HG03342 (cell line): ENCODE results near the gene BBOX1.
"Not testable (repeated sequence)": the region's sequence is repeated elsewhere in the genome, so short reads cannot be mapped to it uniquely, and the experiment has no call there.

Experiments used
- ATAC-seq: cut with Tn5 transposase; IDR thresholded peaks from one replicate; pipeline ENCODE4 v1.9.1; 2021; ENCODE audit warnings: mild to moderate bottlenecking, moderate library complexity; ENCODE audit not compliant: unreplicated experiment

BBOX1 gene

GRCh38 chr11:27120211-27120610 lies 79.6 kb downstream of the BBOX1 start:
- ATAC-seq: no peak

- ATAC-seq: no peak
Measured at GRCh38 chr11:27122001-27122400, 81.4 kb downstream of the BBOX1 start.

- no peak for ATAC-seq
Measured at GRCh38 chr11:27124514-27125264, 84.1 kb downstream of the BBOX1 start.

GRCh38 chr11:27129686-27130085 lies 89.1 kb downstream of the BBOX1 start:
- no peak for ATAC-seq

GRCh38 chr11:27130806-27131205 lies 90.2 kb downstream of the BBOX1 start:
- ATAC-seq: no peak

GRCh38 chr11:27135924-27136329 lies 95.3 kb downstream of the BBOX1 start:
- not testable (repeated sequence) for ATAC-seq

- no peak for ATAC-seq
Measured at GRCh38 chr11:27138716-27139115, 98.1 kb downstream of the BBOX1 start.

- no peak for ATAC-seq
Measured at GRCh38 chr11:27139742-27140367, 99.2 kb downstream of the BBOX1 start.

GRCh38 chr11:27141576-27141975 lies 101.0 kb downstream of the BBOX1 start:
- no peak for ATAC-seq

GRCh38 chr11:27147916-27148315 lies 107.3 kb downstream of the BBOX1 start:
- no peak for ATAC-seq

- ATAC-seq: no peak
Measured at GRCh38 chr11:27148506-27148905, 107.9 kb downstream of the BBOX1 start.

GRCh38 chr11:27150098-27150497 lies 109.5 kb downstream of the BBOX1 start:
- ATAC-seq: no peak

GRCh38 chr11:27153136-27153535 lies 112.5 kb downstream of the BBOX1 start:
- ATAC-seq: no peak

GRCh38 chr11:27158456-27159334 lies 118.1 kb downstream of the BBOX1 start:
- peak; percentile 69 for ATAC-seq

GRCh38 chr11:27159335-27159679 lies 118.7 kb downstream of the BBOX1 start:
- ATAC-seq: no peak

GRCh38 chr11:27161071-27161470 lies 120.5 kb downstream of the BBOX1 start:
- ATAC-seq: no peak

GRCh38 chr11:27162237-27162636 lies 121.6 kb downstream of the BBOX1 start:
- no peak for ATAC-seq

GRCh38 chr11:27166130-27166529 lies 125.5 kb downstream of the BBOX1 start:
- no peak for ATAC-seq

- no peak for ATAC-seq
Measured at GRCh38 chr11:27171376-27171958, 130.9 kb downstream of the BBOX1 start.

GRCh38 chr11:27173545-27173944 lies 132.9 kb downstream of the BBOX1 start:
- ATAC-seq: no peak

GRCh38 chr11:27174021-27174420 lies 133.4 kb downstream of the BBOX1 start:
- no peak for ATAC-seq
